Measurements from ENCODE around the gene CADPS. TPM values are rescaled to one million over a fixed set of nuclear protein-coding genes. Genes with fewer than 3 reads are reported as not detected.

CADPS gene
- total RNA-seq, 1 donor from 2014 or later: 2.7 TPM

DNA sequence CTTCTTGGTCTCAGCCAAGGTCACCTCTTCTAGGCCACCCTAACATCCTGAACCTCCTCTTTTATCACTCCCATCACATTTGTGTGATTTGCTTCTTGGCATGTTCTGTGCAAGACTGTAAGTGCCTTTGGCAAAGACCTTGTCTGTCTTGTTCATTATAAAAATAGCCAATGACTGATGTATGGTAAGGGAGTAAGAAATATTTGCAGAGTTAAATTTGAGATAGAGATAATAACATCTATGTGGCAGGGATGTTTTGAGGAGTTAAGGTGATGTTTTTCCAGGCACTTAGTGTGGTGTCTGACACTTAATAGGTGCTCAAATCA is 202.3 kb downstream of the CADPS start:
- no peak overlapping the region for H3K4me3 ChIP-seq
- no peak for DNase-seq
- no peak for ATAC-seq
- no peaks in the 10 kb centered on the region for H3K27me3 ChIP-seq (ENCODE audit: low read depth)
- H3K27ac ChIP-seq: no peak overlapping the region
- H3K36me3 ChIP-seq: no peaks in the 10 kb centered on the region
- no peaks in the 10 kb centered on the region for H3K9me3 ChIP-seq
- no peaks in the 10 kb centered on the region for H3K4me1 ChIP-seq
- intact Hi-C loops (cut with DNase I): no loop called here
- TF ChIP-seq, protein P1, sequence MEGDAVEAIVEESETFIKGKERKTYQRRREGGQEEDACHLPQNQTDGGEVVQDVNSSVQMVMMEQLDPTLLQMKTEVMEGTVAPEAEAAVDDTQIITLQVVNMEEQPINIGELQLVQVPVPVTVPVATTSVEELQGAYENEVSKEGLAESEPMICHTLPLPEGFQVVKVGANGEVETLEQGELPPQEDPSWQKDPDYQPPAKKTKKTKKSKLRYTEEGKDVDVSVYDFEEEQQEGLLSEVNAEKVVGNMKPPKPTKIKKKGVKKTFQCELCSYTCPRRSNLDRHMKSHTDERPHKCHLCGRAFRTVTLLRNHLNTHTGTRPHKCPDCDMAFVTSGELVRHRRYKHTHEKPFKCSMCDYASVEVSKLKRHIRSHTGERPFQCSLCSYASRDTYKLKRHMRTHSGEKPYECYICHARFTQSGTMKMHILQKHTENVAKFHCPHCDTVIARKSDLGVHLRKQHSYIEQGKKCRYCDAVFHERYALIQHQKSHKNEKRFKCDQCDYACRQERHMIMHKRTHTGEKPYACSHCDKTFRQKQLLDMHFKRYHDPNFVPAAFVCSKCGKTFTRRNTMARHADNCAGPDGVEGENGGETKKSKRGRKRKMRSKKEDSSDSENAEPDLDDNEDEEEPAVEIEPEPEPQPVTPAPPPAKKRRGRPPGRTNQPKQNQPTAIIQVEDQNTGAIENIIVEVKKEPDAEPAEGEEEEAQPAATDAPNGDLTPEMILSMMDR (IDR thresholded peaks at IDR 0.05): no peak

DNA sequence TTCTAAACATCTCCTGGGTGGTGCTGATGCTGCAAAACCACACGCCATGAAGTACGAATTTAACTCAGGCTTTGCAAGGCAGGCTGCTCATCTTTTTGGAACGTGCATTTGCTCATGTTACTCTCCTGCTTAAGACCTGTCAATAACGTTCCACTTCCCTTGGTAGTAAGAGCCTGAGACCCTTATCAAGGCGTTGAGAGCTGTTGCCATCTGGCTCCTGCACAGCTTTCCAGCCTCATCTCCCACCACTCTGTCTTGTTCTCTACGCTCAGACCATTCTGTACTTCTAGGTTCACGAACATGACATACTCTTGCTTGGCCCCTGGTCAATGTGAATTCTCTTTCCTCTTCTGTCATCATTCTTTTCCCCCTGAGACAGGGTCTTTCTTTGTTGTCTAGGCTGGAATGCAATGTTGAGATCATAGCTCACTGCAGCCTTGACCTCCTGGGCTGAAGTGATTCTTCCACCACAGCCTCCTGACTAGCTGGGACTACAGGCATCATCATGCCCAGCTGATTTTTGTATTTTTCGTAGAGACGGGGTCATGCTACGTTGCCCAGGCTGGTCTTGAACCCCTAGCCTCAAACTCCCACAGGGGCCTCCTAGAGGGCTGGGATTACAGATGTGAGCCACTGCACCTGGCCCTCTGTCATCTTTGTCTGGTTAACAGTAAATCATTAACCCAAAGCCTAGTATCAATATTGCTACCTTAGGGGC is 202.8 kb downstream of the CADPS start:
- no peaks in the 10 kb centered on the region for H3K4me1 ChIP-seq
- no peaks in the 10 kb centered on the region for H3K36me3 ChIP-seq
- intact Hi-C loops (cut with DNase I): no loop called here
- TF ChIP-seq, protein P1 (IDR thresholded peaks at IDR 0.05): no peak
- ATAC-seq (no peak), DNase-seq (no peak)
- no peak overlapping the region for H3K27ac ChIP-seq
- no peaks in the 10 kb centered on the region for H3K27me3 ChIP-seq (ENCODE audit: low read depth)
- no peak overlapping the region for H3K4me3 ChIP-seq
- H3K9me3 ChIP-seq: no peaks in the 10 kb centered on the region

DNA sequence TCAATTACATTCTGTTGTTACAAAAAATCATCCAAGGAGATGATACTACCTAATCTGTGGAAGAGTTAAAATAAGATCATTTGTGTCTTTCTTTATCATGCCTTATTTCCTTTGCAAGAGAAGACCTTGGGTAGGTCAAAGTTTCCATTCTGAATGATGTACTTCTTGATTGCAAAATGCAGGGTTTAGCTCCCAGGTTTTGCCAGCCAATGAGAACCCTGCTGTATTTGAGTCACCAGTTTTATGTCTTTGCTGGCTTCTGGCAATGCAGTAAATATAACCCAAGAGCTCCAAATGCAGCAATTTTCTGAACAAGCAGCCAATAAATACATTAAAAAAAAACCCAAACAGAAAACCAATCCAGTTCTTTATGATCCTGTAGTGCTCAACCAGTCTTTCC is 204.9 kb downstream of the CADPS start:
- intact Hi-C loops (cut with DNase I): no loop called here
- Histone ChIP-seq H3K4me3 (no peak overlapping the region), H3K27ac (no peak overlapping the region), H3K27me3 (ENCODE audit: low read depth) (no peaks in the 10 kb centered on the region), H3K36me3 (no peaks in the 10 kb centered on the region), H3K4me1 (no peaks in the 10 kb centered on the region), H3K9me3 (no peaks in the 10 kb centered on the region)
- DNase-seq: no peak
- TF ChIP-seq, protein P1 (IDR thresholded peaks at IDR 0.05): no peak
- no peak for ATAC-seq

DNA sequence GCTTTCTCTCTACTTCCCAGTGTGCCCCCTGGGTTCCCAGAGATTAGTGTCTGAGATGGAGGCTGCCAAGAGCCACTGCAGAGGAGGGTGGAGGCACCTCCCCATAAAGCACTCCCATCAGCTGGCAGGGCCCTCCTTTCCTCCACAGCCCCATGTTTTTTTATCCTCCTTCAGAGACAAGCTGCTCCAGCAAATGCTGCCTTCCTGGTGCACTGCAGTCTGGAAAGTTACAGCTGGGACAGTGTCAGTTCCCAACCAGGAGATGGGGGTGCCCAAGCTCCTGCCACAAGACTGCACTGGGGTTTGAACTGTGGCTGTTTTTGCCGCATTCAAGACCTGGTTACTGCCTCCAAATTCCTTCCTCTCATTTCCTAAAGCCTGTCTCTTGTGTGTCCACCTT is 206.1 kb downstream of the CADPS start:
- ATAC-seq: no peak
- intact Hi-C loops (cut with DNase I): no loop called here
- Histone ChIP-seq H3K36me3 (no peaks in the 10 kb centered on the region), H3K27ac (no peak overlapping the region), H3K4me3 (no peak overlapping the region), H3K9me3 (no peaks in the 10 kb centered on the region), H3K27me3 (ENCODE audit: low read depth) (no peaks in the 10 kb centered on the region), H3K4me1 (no peaks in the 10 kb centered on the region)
- TF ChIP-seq, protein P1 (IDR thresholded peaks at IDR 0.05): no peak
- no peak for DNase-seq

DNA sequence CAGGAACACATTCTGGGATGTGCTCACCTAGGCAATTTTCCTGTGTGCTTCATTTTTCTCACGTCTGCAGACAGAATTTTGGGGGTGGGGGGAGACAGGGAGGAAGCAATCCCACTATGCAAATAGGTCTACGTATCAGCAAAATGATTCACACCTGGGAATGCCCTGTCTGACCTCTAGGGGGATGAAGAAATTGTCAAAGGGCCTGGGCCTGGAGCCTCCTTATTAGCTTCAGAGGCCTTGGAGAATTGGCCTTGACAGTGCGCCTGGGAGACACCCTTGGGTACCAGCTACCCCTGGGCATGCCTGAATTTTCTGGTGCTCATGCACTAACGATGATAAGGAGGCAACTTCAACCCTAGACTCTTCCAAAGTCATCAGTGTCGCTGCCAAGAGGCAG is 207.5 kb downstream of the CADPS start:
- TF ChIP-seq, protein P1 (IDR thresholded peaks at IDR 0.05): no peak
- ATAC-seq (no peak), DNase-seq (no peak)
- no peaks in the 10 kb centered on the region for H3K36me3 ChIP-seq
- H3K27me3 ChIP-seq (ENCODE audit: low read depth): no peaks in the 10 kb centered on the region
- intact Hi-C loops (cut with DNase I): no loop called here
- no peak overlapping the region for H3K27ac ChIP-seq
- no peaks in the 10 kb centered on the region for H3K9me3 ChIP-seq
- no peaks in the 10 kb centered on the region for H3K4me1 ChIP-seq
- no peak overlapping the region for H3K4me3 ChIP-seq
